HEK293 (cell line): Measurements from ENCODE around the gene DOCK3.

Experiments used
- CTCF ChIA-PET: fragments of 350-600 bp; formaldehyde crosslinking; extraction: SDS; loops from one replicate; lab custom pipeline; 2021; ENCODE audit warnings: antibody characterized with exemption; lab: Yijun Ruan, JAX
- POLR2A ChIA-PET: fragments of 300-600 bp; formaldehyde crosslinking; extraction: SDS; loops from one replicate; lab custom pipeline; 2020; ENCODE audit warnings: antibody characterized with exemption, inconsistent platforms; lab: Yijun Ruan, JAX
- H3K27ac ChIP-seq: fragments of 200-500 bp; sonication (Bioruptor generic); 2 replicates; pipeline ENCODE4 v1.5.1; 2014; ENCODE audit warnings: low read depth, low read length, control low read depth, inconsistent platforms; ENCODE audit errors: extremely low read depth
- H3K36me3 ChIP-seq, 2 experiments: fragments of 200-500 bp in 1 of 2; sonication (Bioruptor generic) in 1 of 2; 1 replicate in 1 of 2; 2 replicates in 1 of 2; pipeline ENCODE4 v1.5.1; 2014 to 2017; ENCODE audit warnings: inconsistent platforms in 2 of 2, low read length in 2 of 2; ENCODE audit not compliant: control insufficient read depth in 2 of 2, insufficient read depth in 1 of 2
- H3K4me1 ChIP-seq: fragments of 200-500 bp; sonication (Bioruptor generic); 2 replicates; pipeline ENCODE4 v1.5.1; 2014; ENCODE audit warnings: mild to moderate bottlenecking, low read length, inconsistent platforms; ENCODE audit not compliant: control insufficient read depth, insufficient read depth
- H3K4me3 ChIP-seq: 2 replicates; pipeline ENCODE4 v1.5.1; 2011; ENCODE audit warnings: low read depth, mild to moderate bottlenecking, control low read depth, low read length, moderate library complexity
- H3K9me3 ChIP-seq: fragments of 200-500 bp; sonication (Bioruptor generic); 2 replicates; pipeline ENCODE4 v1.5.1; 2014; ENCODE audit warnings: low read depth, low read length, inconsistent platforms; ENCODE audit not compliant: control insufficient read depth, insufficient read depth
- BCL11A ChIP-seq: fragments of 450-650 bp; formaldehyde crosslinking; IDR thresholded peaks from 2 replicates; pipeline ENCODE4 v1.5.1; 2016; ENCODE audit warnings: low read depth, missing biosample characterization, missing genetic modification characterization
- HOXD13 ChIP-seq: sonication (generic); formaldehyde crosslinking; IDR thresholded peaks from 2 replicates; pipeline ENCODE4 v1.8.0; 2022; ENCODE audit warnings: missing genetic modification reagents, borderline replicate concordance
- KLF17 ChIP-seq: fragments of 450-650 bp; formaldehyde crosslinking; IDR thresholded peaks from 2 replicates; pipeline ENCODE4 v1.5.1; 2016; ENCODE audit warnings: missing biosample characterization, missing genetic modification characterization
- MYNN ChIP-seq: fragments of 450-650 bp; formaldehyde crosslinking; IDR thresholded peaks from 2 replicates; pipeline ENCODE4 v1.5.1; 2016; ENCODE audit warnings: missing biosample characterization, missing genetic modification characterization, borderline replicate concordance
- RBAK ChIP-seq: fragments of 450-650 bp; formaldehyde crosslinking; IDR thresholded peaks from 2 replicates; pipeline ENCODE4 v1.5.1; 2016; ENCODE audit warnings: missing biosample characterization, missing genetic modification characterization
- REST ChIP-seq: fragments of 450-650 bp; formaldehyde crosslinking; IDR thresholded peaks from 2 replicates; pipeline ENCODE4 v1.5.1; 2016; ENCODE audit warnings: missing biosample characterization, missing genetic modification characterization
- SCRT1 ChIP-seq: fragments of 450-650 bp; formaldehyde crosslinking; IDR thresholded peaks from 2 replicates; pipeline ENCODE4 v1.5.1; 2016; ENCODE audit warnings: missing biosample characterization, missing genetic modification characterization, borderline replicate concordance
- SP2 ChIP-seq: fragments of 450-650 bp; formaldehyde crosslinking; IDR thresholded peaks from 2 replicates; pipeline ENCODE4 v1.5.1; 2016; ENCODE audit warnings: missing biosample characterization, missing genetic modification characterization
- TSHZ1 ChIP-seq: fragments of 450-650 bp; formaldehyde crosslinking; IDR thresholded peaks from 2 replicates; pipeline ENCODE4 v1.5.1; 2016; ENCODE audit warnings: missing biosample characterization, missing genetic modification characterization, borderline replicate concordance
- ZFHX2 ChIP-seq: fragments of 450-650 bp; formaldehyde crosslinking; conservative IDR thresholded peaks from 2 replicates; pipeline ENCODE4 v1.5.1; 2016; ENCODE audit warnings: missing biosample characterization, missing genetic modification characterization
- ZNF10 ChIP-seq: fragments of 450-650 bp; formaldehyde crosslinking; IDR thresholded peaks from 2 replicates; pipeline ENCODE4 v1.5.1; 2017; ENCODE audit warnings: missing biosample characterization, missing genetic modification characterization
- ZNF112 ChIP-seq: fragments of 450-650 bp; formaldehyde crosslinking; IDR thresholded peaks from 2 replicates; pipeline ENCODE4 v1.5.0; 2017; ENCODE audit warnings: missing biosample characterization, missing genetic modification characterization
- ZNF202 ChIP-seq: fragments of 450-650 bp; formaldehyde crosslinking; IDR thresholded peaks from 2 replicates; pipeline ENCODE4 v1.5.1; 2016; ENCODE audit warnings: missing biosample characterization, missing genetic modification characterization, borderline replicate concordance
- ZNF221 ChIP-seq: fragments of 450-650 bp; formaldehyde crosslinking; IDR thresholded peaks from 2 replicates; pipeline ENCODE4 v1.5.1; 2017; ENCODE audit warnings: missing biosample characterization, missing genetic modification characterization, borderline replicate concordance
- ZNF24 ChIP-seq: fragments of 450-650 bp; formaldehyde crosslinking; IDR thresholded peaks from 2 replicates; pipeline ENCODE4 v1.5.1; 2016; ENCODE audit warnings: missing biosample characterization, missing genetic modification characterization
- ZNF394 ChIP-seq: fragments of 450-650 bp; formaldehyde crosslinking; IDR thresholded peaks from 2 replicates; pipeline ENCODE4 v1.5.1; 2016; ENCODE audit warnings: missing biosample characterization, missing genetic modification characterization, mild to moderate bottlenecking, moderate library complexity, borderline replicate concordance
- ZNF555 ChIP-seq: fragments of 450-650 bp; formaldehyde crosslinking; conservative IDR thresholded peaks from 2 replicates; pipeline ENCODE4 v1.5.1; 2017; ENCODE audit warnings: missing biosample characterization, mild to moderate bottlenecking, missing genetic modification characterization, inconsistent platforms
- ZNF600 ChIP-seq: fragments of 450-650 bp; formaldehyde crosslinking; IDR thresholded peaks from 2 replicates; pipeline ENCODE4 v1.5.1; 2016; ENCODE audit warnings: missing biosample characterization, missing genetic modification characterization
- ZNF623 ChIP-seq: fragments of 450-650 bp; formaldehyde crosslinking; IDR thresholded peaks from 2 replicates; pipeline ENCODE4 v1.5.1; 2016; ENCODE audit warnings: missing biosample characterization, missing genetic modification characterization
- ZNF624 ChIP-seq: fragments of 450-650 bp; formaldehyde crosslinking; IDR thresholded peaks from 2 replicates; pipeline ENCODE4 v1.5.1; 2017; ENCODE audit warnings: missing biosample characterization, missing genetic modification characterization
- ZNF768 ChIP-seq: fragments of 450-650 bp; formaldehyde crosslinking; IDR thresholded peaks from 2 replicates; pipeline ENCODE4 v1.5.1; 2018; ENCODE audit warnings: missing biosample characterization, mild to moderate bottlenecking, missing genetic modification characterization

DOCK3 gene

GRCh38 chr3:51063053-51063452 lies 388.3 kb downstream of the DOCK3 start:
- no peak overlapping the region for H3K27ac ChIP-seq
- CTCF ChIA-PET: no interaction called here
- TF ChIP-seq SP2 (tag by site-specific recombination) (no peak), ZNF768 (no peak), BCL11A (tag by site-specific recombination) (no peak), ZNF10 (tag by site-specific recombination) (no peak), REST (tag by site-specific recombination) (no peak), ZNF624 (tag by site-specific recombination) (no peak), ZNF623 (tag by site-specific recombination) (no peak), ZNF221 (no peak), ZNF112 (tag by site-specific recombination) (no peak), SCRT1 (tag by site-specific recombination) (no peak), KLF17 (tag by site-specific recombination) (no peak), RBAK (tag by site-specific recombination) (no peak), HOXD13 (CRISPR knock-in tag) (no peak), ZNF202 (tag by site-specific recombination) (no peak)
- no peaks in the 10 kb centered on the region for H3K9me3 ChIP-seq
- no peaks in the 10 kb centered on the region for H3K4me1 ChIP-seq
- H3K36me3 ChIP-seq: no peaks in the 10 kb centered on the region
- H3K4me3 ChIP-seq: no peak overlapping the region
- POLR2A ChIA-PET: no interaction called here

- no peaks in the 10 kb centered on the region for H3K36me3 ChIP-seq
- H3K27ac ChIP-seq: no peak overlapping the region
- ChIA-PET POLR2A (no interaction called here), CTCF (no interaction called here)
- no peaks in the 10 kb centered on the region for H3K9me3 ChIP-seq
- no peaks in the 10 kb centered on the region for H3K4me1 ChIP-seq
- TF ChIP-seq ZNF24: no peak
- TF ChIP-seq MYNN (tag by site-specific recombination): no peak
- no peak for TF ChIP-seq ZFHX2 (tag by site-specific recombination)
- no peak for TF ChIP-seq ZNF600
- no peak for TF ChIP-seq TSHZ1 (tag by site-specific recombination)
- TF ChIP-seq ZNF394: no peak
- TF ChIP-seq ZNF555: no peak
- no peak overlapping the region for H3K4me3 ChIP-seq
These were observed 400.6 kb downstream of the DOCK3 start for GRCh38 chr3:51075221-51075775.
